GM23338 (cell line): Measurements from ENCODE around the gene DAPK1. TPM values are rescaled to one million over a fixed set of nuclear protein-coding genes. Genes with fewer than 3 reads are reported as not detected.
A peak's percentile ranks its signal among the peaks of the same experiment; 100 is the strongest.

Source experiments
- ATAC-seq: fragments of 200-7000 bp; cut with Tn5 transposase; 3 replicates; pipeline ENCODE4 v1.9.1; 2020
- DNase-seq: peaks from one replicate; pipeline ENCODE4 v3.0.0-alpha.2; 2015; ENCODE audit warnings: low spot score
- H2AFZ ChIP-seq: fragments of 200-600 bp; sonication (generic); 2 replicates; pipeline ENCODE4 v1.8.0; 2016; ENCODE audit warnings: antibody characterized with exemption, mild to moderate bottlenecking, moderate library complexity
- H3F3A ChIP-seq: fragments of 200-600 bp; sonication (generic); replicated peaks from 2 replicates; pipeline ENCODE4 v1.8.0; 2017; ENCODE audit warnings: antibody characterized with exemption, mixed run types, low read depth
- H3K27ac ChIP-seq: fragments of 200-600 bp; sonication (generic); 2 replicates; pipeline ENCODE4 v1.6.1; 2016; ENCODE audit warnings: low read depth
- H3K27me3 ChIP-seq: fragments of 200-600 bp; sonication (generic); 2 replicates; pipeline ENCODE4 v1.8.0; 2016; ENCODE audit warnings: mild to moderate bottlenecking, mixed run types, moderate library complexity; ENCODE audit not compliant: insufficient read depth
- H3K36me3 ChIP-seq: fragments of 200-600 bp; sonication (generic); 2 replicates; pipeline ENCODE4 v1.8.0; 2016; ENCODE audit warnings: mild to moderate bottlenecking; ENCODE audit not compliant: insufficient read depth
- H3K4me1 ChIP-seq: fragments of 200-600 bp; sonication (generic); 2 replicates; pipeline ENCODE4 v1.8.0; 2016; ENCODE audit warnings: mild to moderate bottlenecking, moderate library complexity; ENCODE audit not compliant: insufficient read depth
- H3K4me2 ChIP-seq: fragments of 200-600 bp; sonication (generic); 2 replicates; pipeline ENCODE4 v1.7.1; 2017; ENCODE audit warnings: mixed run types
- H3K4me3 ChIP-seq: fragments of 200-600 bp; sonication (generic); 2 replicates; pipeline ENCODE4 v1.6.1; 2016; ENCODE audit warnings: mixed run types
- H3K79me2 ChIP-seq: fragments of 200-600 bp; sonication (generic); replicated peaks from 2 replicates; pipeline ENCODE4 v1.8.0; 2017; ENCODE audit warnings: mild to moderate bottlenecking; ENCODE audit not compliant: insufficient read depth
- H3K9me2 ChIP-seq: fragments of 200-600 bp; sonication (generic); 2 replicates; pipeline ENCODE4 v1.8.0; 2017; ENCODE audit not compliant: insufficient read depth
- H4K20me1 ChIP-seq: fragments of 200-600 bp; sonication (generic); replicated peaks from 2 replicates; pipeline ENCODE4 v1.8.0; 2017; ENCODE audit warnings: mild to moderate bottlenecking; ENCODE audit not compliant: insufficient read depth
- H3K27ac Mint-ChIP-seq: 2 replicates; pipeline ENCODE4 v1.8.0; 2020; ENCODE audit warnings: inconsistent platforms, mild to moderate bottlenecking, moderate library complexity, mixed read lengths
- H3K27me3 Mint-ChIP-seq: 3 replicates; pipeline ENCODE4 v1.8.0; 2022; ENCODE audit warnings: low read depth, mild to moderate bottlenecking, moderate library complexity, mixed read lengths, inconsistent platforms; ENCODE audit not compliant: insufficient read depth, poor library complexity
- H3K36me3 Mint-ChIP-seq: 3 replicates; pipeline ENCODE4 v1.8.0; 2021; ENCODE audit warnings: low read depth, mild to moderate bottlenecking, inconsistent platforms, moderate library complexity, mixed read lengths
- H3K4me1 Mint-ChIP-seq: 3 replicates; pipeline ENCODE4 v1.8.0; 2020; ENCODE audit warnings: mild to moderate bottlenecking, inconsistent platforms, mixed read lengths
- H3K4me3 Mint-ChIP-seq: 3 replicates; pipeline ENCODE4 v1.8.0; 2021; ENCODE audit warnings: moderate library complexity, mild to moderate bottlenecking, inconsistent platforms, mixed read lengths
- H3K9me3 Mint-ChIP-seq: 3 replicates; pipeline ENCODE4 v1.8.0; 2020; ENCODE audit warnings: moderate library complexity, mild to moderate bottlenecking, inconsistent platforms, mixed read lengths
- EZH2 ChIP-seq: fragments of 200-600 bp; sonication (generic); IDR thresholded peaks from one replicate; pipeline ENCODE4 v1.8.0; 2017; ENCODE audit warnings: antibody characterized with exemption, mild to moderate bottlenecking, low read depth; ENCODE audit not compliant: unreplicated experiment
- EZH2phosphoT487 ChIP-seq: fragments of 200-600 bp; sonication (generic); IDR thresholded peaks from one replicate; pipeline ENCODE4 v1.8.1; 2018; ENCODE audit warnings: antibody characterized with exemption; ENCODE audit not compliant: unreplicated experiment
- JUNB ChIP-seq: IDR thresholded peaks from one replicate; pipeline ENCODE4 v1.6.1; 2016; ENCODE audit warnings: antibody characterized with exemption; ENCODE audit not compliant: unreplicated experiment
- NANOG ChIP-seq: IDR thresholded peaks from 2 replicates; pipeline ENCODE4 v1.6.1; 2016; ENCODE audit warnings: antibody characterized with exemption, borderline replicate concordance
- POLR2AphosphoS5 ChIP-seq: IDR thresholded peaks from 2 replicates; pipeline ENCODE4 v1.6.1; 2016; ENCODE audit warnings: antibody characterized with exemption, low read depth
- STAT1 ChIP-seq: IDR thresholded peaks from one replicate; pipeline ENCODE4 v1.6.1; 2016; ENCODE audit warnings: antibody characterized with exemption; ENCODE audit not compliant: unreplicated experiment
- ZNF114 ChIP-seq: fragments of 250-450 bp; sonication (Bioruptor Pico); IDR thresholded peaks from 2 replicates; pipeline ENCODE4 v1.5.0; 2020; ENCODE audit warnings: mild to moderate bottlenecking, moderate library complexity
- ZNF331 ChIP-seq: fragments of 250-450 bp; sonication (Bioruptor Pico); IDR thresholded peaks from 2 replicates; pipeline ENCODE4 v1.5.0; 2020; ENCODE audit warnings: low read depth, mild to moderate bottlenecking, moderate library complexity
- polyA plus RNA-seq: library from polyadenylated mRNA; unstranded; fragments of >200 nt; fragmentation: Nextera tagmentation; extraction: Ambion mirVana; gene quantifications from 2 replicates; pipeline ENCODE4 v1.2.1, GENCODE V29; 2016
- total RNA-seq: library from RNA; depleted of rRNA; stranded (reverse); fragments of >200 nt; shearing (Covaris generic); gene quantifications from 2 replicates; pipeline ENCODE4 v1.2.3, GENCODE V29; 2014
- TF ChIP-seq, protein P1 (sequence below): IDR thresholded peaks from 2 replicates; pipeline ENCODE4 v1.6.1; 2016; ENCODE audit warnings: antibody characterized with exemption
- TF ChIP-seq, protein P2 (sequence below): IDR thresholded peaks from one replicate; pipeline ENCODE4 v1.6.1; 2018; ENCODE audit warnings: antibody characterized with exemption; ENCODE audit not compliant: unreplicated experiment
- TF ChIP-seq, protein P3 (sequence below), 2 experiments: fragments of 200-600 bp in 1 of 2; sonication (generic) in 1 of 2; conservative IDR thresholded peaks; 2 replicates each; pipeline versions ENCODE4 v1.5.1 to v1.6.1; 2016 to 2017; ENCODE audit warnings: antibody characterized with exemption in 2 of 2, low read depth in 2 of 2, mild to moderate bottlenecking in 2 of 2, moderate library complexity in 1 of 2

DAPK1 gene
- total and polyA plus RNA-seq, 2 experiments from 2014 or later: 37.0 to 134 TPM

- Mint-ChIP-seq H3K27me3 (no peaks in the 10 kb centered on the region), H3K4me3 (no peak overlapping the region), H3K9me3 (no peaks in the 10 kb centered on the region), H3K4me1 (no peaks in the 10 kb centered on the region; the same call in 2 of the 3 replicates), H3K36me3 (peaks cover 84% of the 10 kb centered on the region), H3K27ac (0 out of 2 replicates have a peak overlapping the region, but pooled peaks have one; percentile 24)
- Histone ChIP-seq H3K27me3 (no peaks in the 10 kb centered on the region), H3K4me2 (no peak overlapping the region), H3F3A (no peaks in the 10 kb centered on the region), H3K27ac (peak overlapping the region; percentile 55; the same call in 1 of the 2 replicates), H3K4me3 (no peak overlapping the region), H2AFZ (no peak overlapping the region), H4K20me1 (peaks cover 2% of the 10 kb centered on the region; the same call in 1 of the 2 replicates), H3K79me2 (no peaks in the 10 kb centered on the region), H3K36me3 (peaks cover 56% of the 10 kb centered on the region), H3K9me2 (no peaks in the 10 kb centered on the region), H3K4me1 (no peaks in the 10 kb centered on the region)
- TF ChIP-seq, protein P1, sequence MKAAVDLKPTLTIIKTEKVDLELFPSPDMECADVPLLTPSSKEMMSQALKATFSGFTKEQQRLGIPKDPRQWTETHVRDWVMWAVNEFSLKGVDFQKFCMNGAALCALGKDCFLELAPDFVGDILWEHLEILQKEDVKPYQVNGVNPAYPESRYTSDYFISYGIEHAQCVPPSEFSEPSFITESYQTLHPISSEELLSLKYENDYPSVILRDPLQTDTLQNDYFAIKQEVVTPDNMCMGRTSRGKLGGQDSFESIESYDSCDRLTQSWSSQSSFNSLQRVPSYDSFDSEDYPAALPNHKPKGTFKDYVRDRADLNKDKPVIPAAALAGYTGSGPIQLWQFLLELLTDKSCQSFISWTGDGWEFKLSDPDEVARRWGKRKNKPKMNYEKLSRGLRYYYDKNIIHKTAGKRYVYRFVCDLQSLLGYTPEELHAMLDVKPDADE: no peak
- TF ChIP-seq JUNB: no peak
- TF ChIP-seq STAT1: no peak
- TF ChIP-seq EZH2: no peak
- TF ChIP-seq POLR2AphosphoS5: no peak
- no peak for TF ChIP-seq NANOG
- ATAC-seq: no peak
- no peak for DNase-seq
These were observed 202.2 kb downstream of the DAPK1 start for GRCh38 chr9:87699835-87700234.

DNA sequence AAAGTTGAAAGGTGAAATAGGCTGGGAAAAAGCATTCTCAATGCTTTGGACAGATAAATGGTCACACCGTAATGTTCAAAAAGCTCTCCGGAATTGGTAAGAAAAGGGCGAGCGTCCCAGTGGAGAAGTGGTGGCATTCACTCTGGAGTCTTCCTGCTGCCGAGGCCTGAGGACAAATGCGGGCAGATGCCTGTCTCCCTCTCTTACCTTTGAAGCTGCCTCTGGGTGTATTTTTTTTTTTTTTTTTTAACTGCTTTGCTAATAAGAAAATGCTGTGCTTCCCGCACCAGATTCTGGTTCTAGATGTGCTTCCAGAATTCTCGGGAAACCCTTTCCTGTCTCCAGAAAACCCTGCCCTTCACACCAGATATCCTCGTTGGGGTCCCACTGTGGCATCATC is 203.8 kb downstream of the DAPK1 start:
- no peaks in the 10 kb centered on the region for H3F3A ChIP-seq
- H2AFZ ChIP-seq: no peak overlapping the region
- DNase-seq: no peak
- Mint-ChIP-seq H3K27me3 (peaks cover 2% of the 10 kb centered on the region), H3K9me3 (no peaks in the 10 kb centered on the region), H3K27ac (peak overlapping the region; percentile 89), H3K36me3 (peaks cover 85% of the 10 kb centered on the region), H3K4me1 (no peaks in the 10 kb centered on the region; the same call in 2 of the 3 replicates), H3K4me3 (no peak overlapping the region)
- no peak overlapping the region for H3K4me2 ChIP-seq
- H3K4me3 ChIP-seq: no peak overlapping the region
- H3K27ac ChIP-seq: peak overlapping the region; percentile 73
- ATAC-seq: no peak
- H3K27me3 ChIP-seq: no peaks in the 10 kb centered on the region
- no peaks in the 10 kb centered on the region for H3K4me1 ChIP-seq
- H3K9me2 ChIP-seq: no peaks in the 10 kb centered on the region
- no peaks in the 10 kb centered on the region for H3K79me2 ChIP-seq
- H4K20me1 ChIP-seq: peaks cover 2% of the 10 kb centered on the region; the same call in 1 of the 2 replicates
- H3K36me3 ChIP-seq: peaks cover 55% of the 10 kb centered on the region
- TF ChIP-seq ZNF114 (CRISPR knock-in tag): no peak
- TF ChIP-seq JUNB: no peak
- TF ChIP-seq ZNF331: no peak
- TF ChIP-seq EZH2phosphoT487: no peak
- TF ChIP-seq EZH2: no peak
- TF ChIP-seq, protein P2, sequence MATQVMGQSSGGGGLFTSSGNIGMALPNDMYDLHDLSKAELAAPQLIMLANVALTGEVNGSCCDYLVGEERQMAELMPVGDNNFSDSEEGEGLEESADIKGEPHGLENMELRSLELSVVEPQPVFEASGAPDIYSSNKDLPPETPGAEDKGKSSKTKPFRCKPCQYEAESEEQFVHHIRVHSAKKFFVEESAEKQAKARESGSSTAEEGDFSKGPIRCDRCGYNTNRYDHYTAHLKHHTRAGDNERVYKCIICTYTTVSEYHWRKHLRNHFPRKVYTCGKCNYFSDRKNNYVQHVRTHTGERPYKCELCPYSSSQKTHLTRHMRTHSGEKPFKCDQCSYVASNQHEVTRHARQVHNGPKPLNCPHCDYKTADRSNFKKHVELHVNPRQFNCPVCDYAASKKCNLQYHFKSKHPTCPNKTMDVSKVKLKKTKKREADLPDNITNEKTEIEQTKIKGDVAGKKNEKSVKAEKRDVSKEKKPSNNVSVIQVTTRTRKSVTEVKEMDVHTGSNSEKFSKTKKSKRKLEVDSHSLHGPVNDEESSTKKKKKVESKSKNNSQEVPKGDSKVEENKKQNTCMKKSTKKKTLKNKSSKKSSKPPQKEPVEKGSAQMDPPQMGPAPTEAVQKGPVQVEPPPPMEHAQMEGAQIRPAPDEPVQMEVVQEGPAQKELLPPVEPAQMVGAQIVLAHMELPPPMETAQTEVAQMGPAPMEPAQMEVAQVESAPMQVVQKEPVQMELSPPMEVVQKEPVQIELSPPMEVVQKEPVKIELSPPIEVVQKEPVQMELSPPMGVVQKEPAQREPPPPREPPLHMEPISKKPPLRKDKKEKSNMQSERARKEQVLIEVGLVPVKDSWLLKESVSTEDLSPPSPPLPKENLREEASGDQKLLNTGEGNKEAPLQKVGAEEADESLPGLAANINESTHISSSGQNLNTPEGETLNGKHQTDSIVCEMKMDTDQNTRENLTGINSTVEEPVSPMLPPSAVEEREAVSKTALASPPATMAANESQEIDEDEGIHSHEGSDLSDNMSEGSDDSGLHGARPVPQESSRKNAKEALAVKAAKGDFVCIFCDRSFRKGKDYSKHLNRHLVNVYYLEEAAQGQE: no peak
- TF ChIP-seq NANOG: no peak
- TF ChIP-seq, protein P3, sequence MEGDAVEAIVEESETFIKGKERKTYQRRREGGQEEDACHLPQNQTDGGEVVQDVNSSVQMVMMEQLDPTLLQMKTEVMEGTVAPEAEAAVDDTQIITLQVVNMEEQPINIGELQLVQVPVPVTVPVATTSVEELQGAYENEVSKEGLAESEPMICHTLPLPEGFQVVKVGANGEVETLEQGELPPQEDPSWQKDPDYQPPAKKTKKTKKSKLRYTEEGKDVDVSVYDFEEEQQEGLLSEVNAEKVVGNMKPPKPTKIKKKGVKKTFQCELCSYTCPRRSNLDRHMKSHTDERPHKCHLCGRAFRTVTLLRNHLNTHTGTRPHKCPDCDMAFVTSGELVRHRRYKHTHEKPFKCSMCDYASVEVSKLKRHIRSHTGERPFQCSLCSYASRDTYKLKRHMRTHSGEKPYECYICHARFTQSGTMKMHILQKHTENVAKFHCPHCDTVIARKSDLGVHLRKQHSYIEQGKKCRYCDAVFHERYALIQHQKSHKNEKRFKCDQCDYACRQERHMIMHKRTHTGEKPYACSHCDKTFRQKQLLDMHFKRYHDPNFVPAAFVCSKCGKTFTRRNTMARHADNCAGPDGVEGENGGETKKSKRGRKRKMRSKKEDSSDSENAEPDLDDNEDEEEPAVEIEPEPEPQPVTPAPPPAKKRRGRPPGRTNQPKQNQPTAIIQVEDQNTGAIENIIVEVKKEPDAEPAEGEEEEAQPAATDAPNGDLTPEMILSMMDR (conservative IDR thresholded peaks at IDR 0.05; ENCODE audit: low read depth in 2 of 2): no peak
